ENCODE results near the gene LRIG1.

Gene LRIG1

GRCh38 chr3:66353039-66353438 is 147.8 kb downstream of the LRIG1 start:
- DNase-seq (ENCODE audit: low spot score) = no peak

DNA sequence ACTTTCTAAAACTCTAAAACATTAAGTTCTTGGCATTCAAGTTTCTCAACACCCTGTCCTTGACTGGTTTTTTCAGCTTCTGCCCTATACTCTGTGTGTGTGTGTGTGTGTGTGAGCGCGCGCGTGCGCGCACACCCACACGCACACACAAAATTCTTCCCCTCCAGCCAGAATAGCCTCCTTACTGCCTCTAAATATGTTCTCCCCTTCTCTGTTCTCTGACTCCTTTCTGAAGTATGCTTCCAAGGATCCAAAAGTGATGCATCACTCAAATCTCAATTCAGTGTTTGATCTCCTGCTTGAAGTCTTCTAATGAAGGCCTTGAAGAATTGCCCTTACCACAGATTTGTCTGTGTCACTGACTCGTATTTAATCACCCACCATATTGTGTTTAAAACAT is 150.2 kb downstream of the LRIG1 start:
- DNase-seq (ENCODE audit: low spot score) = no peak

- DNase-seq (ENCODE audit: low spot score) = peak; percentile 88
Observed at GRCh38 chr3:66348704-66349103, 152.1 kb downstream of the LRIG1 start.

- no peak for DNase-seq (ENCODE audit: low spot score)
Observed at GRCh38 chr3:66344848-66345578, 155.8 kb downstream of the LRIG1 start.

DNA sequence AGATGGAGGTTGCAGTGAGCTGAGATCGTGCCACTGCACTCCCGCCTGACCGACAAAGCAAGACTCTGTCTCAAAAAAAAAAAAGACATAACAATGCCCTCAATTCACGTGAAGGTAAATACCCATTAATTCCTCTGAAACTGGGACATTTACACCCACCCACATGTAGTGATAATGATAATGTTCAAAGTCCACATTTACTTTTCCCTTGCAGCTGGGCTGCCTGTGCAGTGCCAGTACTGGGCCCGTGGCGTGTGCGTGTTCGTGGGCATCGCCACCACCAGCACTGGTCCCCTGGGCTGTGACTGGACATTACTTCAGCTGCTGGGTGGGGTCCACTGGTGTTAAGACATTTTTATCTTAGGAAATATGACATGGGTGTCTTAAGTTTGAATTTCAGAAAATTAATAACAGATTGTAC is 156.4 kb downstream of the LRIG1 start:
- DNase-seq (ENCODE audit: low spot score) = no peak

DNA sequence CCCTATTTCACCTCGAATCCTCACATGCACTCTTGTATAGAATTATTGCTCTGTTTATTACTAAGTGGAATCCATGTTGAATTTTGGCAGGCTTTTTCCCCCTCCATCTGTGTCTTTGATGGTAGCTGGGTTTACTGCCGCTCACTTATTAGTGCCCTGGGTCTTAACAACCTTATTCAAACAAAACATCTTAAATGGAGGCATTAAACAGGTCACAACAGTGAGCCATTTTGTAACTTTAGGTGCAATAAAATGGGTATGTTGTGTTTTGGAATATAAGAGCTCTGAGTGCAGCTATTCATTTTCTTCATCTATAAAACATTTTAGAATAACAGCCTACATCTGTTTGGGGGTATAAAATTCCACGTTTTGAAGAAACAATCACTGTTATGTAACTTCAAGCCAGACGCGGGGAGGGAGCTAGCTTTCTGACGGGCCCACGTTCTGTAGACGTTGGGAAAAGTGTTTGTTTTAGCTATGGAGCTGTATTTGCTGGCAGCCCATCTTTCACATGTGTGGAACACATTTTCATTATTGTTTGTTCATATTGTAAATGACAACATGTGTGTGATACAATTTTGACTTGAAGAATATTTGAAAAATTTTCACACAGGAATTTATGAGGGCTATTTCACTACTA is 158.0 kb downstream of the LRIG1 start:
- DNase-seq (ENCODE audit: low spot score) = no peak

DNA sequence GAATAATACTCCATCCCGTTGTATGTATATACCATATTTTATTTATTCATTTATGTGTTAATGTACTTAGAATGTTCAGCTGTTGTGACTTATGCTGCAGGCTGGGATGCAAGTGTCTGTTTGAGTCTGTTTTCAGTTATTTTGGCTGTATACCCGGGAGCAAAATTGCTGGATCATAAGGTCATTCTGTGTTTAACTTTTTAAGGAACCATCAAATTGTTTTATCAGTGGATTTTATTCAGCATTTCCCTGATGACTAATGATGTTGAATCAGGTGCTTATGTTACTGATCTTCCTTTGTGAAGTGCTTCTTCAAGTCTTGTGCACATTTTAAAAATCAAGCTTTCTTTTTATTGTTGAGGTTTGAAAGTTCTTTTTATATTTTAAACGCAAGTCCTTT is 161.9 kb downstream of the LRIG1 start:
- DNase-seq (ENCODE audit: low spot score) = no peak

DNA sequence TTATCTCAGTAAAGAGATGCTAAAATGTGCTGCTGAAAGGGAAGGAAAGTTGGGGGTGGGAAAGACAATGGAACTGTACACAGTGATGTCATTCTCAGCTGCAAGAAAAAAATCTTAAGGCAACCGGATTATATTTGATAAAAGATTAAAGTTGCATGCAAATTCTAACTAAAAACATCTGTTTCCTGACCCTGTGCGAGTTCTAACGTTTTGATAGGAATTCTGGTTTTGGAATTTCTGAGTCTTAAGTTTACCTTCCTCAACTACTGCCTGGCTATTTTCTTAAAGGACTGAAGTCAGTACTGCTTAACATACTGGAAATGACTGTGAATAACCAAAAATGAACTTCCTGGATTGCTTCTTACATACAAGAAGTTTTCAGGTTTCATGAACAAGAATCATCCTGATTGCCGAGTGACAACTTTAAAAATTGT is 164.5 kb downstream of the LRIG1 start:
- DNase-seq (ENCODE audit: low spot score) = no peak

DNA sequence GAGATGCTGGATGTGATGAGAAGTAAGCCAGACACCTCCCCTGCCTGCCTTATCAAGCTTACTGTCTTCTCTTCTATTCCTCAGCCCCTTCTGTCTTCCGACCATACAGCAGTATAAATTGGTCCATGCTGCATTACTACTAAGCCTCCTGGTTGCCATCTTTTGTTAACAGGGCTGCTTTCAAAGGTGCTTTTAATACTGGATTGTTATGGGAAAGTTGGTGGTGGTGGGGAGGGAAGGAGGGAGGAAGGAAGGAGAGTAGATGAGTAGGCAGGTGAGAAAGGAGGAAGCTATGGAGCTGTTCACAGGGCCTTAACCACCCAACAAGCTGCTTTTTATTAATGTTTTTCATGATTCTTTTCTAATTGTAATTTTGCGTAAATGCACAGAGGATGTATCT is 165.2 kb downstream of the LRIG1 start:
- no peak for DNase-seq (ENCODE audit: low spot score)
